MCF 10A (cell line): Measurements from ENCODE around the gene DRGX. TPM values are rescaled to one million over a fixed set of nuclear protein-coding genes. Genes with fewer than 3 reads are reported as not detected.

Source experiments
- BruUV-seq: library from RNA; stranded (reverse); fragments of 400-500 nt; replicated peaks from 2 replicates; lab custom pipeline; 2021; lab: Mats Ljungman, UMichigan
- CTCF ChIA-PET: fragments of 300-600 bp; sonication (Branson Sonifier 250); formaldehyde crosslinking; extraction: SDS; loops from one replicate; lab custom pipeline; 2021; ENCODE audit warnings: antibody characterized with exemption, inconsistent platforms; lab: Yijun Ruan, JAX
- POLR2A ChIA-PET: fragments of 300-600, 350-650 bp; sonication (Branson Sonifier 250); formaldehyde crosslinking; extraction: SDS; loops from one replicate; lab custom pipeline; 2020; ENCODE audit warnings: antibody characterized with exemption, inconsistent platforms; lab: Yijun Ruan, JAX
- DNase-seq: peaks from one replicate; pipeline ENCODE4 v3.0.0-alpha.2; 2018; ENCODE audit not compliant: unreplicated experiment
- H3K27ac Mint-ChIP-seq: one replicate; pipeline ENCODE4 v1.8.0; 2022; ENCODE audit warnings: mild to moderate bottlenecking, low read depth, mixed read lengths; ENCODE audit not compliant: unreplicated experiment
- H3K27me3 Mint-ChIP-seq: one replicate; pipeline ENCODE4 v1.8.0; 2022; ENCODE audit warnings: mixed read lengths; ENCODE audit not compliant: insufficient read depth, unreplicated experiment
- H3K36me3 Mint-ChIP-seq: one replicate; pipeline ENCODE4 v1.8.0; 2022; ENCODE audit warnings: mild to moderate bottlenecking, moderate library complexity, mixed read lengths; ENCODE audit not compliant: insufficient read depth, unreplicated experiment
- H3K4me1 Mint-ChIP-seq: one replicate; pipeline ENCODE4 v1.8.0; 2022; ENCODE audit warnings: mixed read lengths; ENCODE audit not compliant: insufficient read depth, unreplicated experiment
- H3K4me3 Mint-ChIP-seq: one replicate; pipeline ENCODE4 v1.8.0; 2022; ENCODE audit warnings: mild to moderate bottlenecking, moderate library complexity, mixed read lengths; ENCODE audit not compliant: unreplicated experiment
- H3K9me3 Mint-ChIP-seq: one replicate; pipeline ENCODE4 v1.8.0; 2022; ENCODE audit warnings: mixed read lengths; ENCODE audit not compliant: unreplicated experiment
- CTCF ChIP-seq: fragments of 200-600 bp; IDR thresholded peaks from one replicate; pipeline ENCODE4 v1.8.0; 2022; ENCODE audit warnings: antibody characterized with exemption, mild to moderate bottlenecking; ENCODE audit not compliant: unreplicated experiment
- intact Hi-C: fragments of 100-400 bp; cut with micrococcal nuclease; formaldehyde crosslinking; loops from 2 replicates; pipeline ENCODE4 v1.14.1; 2022
- total RNA-seq: library from RNA; stranded (reverse); gene quantifications from 2 replicates; pipeline ENCODE4 v1.2.3, GENCODE V29; 2022

Gene DRGX
- total RNA-seq, 1 experiment from 2014 or later = not detected

- peaks cover 57% of the 10 kb centered on the region for H3K27me3 Mint-ChIP-seq
- H3K27ac Mint-ChIP-seq = no peak overlapping the region
- intact Hi-C loops = no loop called here
Observed at GRCh38 chr10:49328401-49329145, 67.3 kb downstream of the DRGX start.

DNA sequence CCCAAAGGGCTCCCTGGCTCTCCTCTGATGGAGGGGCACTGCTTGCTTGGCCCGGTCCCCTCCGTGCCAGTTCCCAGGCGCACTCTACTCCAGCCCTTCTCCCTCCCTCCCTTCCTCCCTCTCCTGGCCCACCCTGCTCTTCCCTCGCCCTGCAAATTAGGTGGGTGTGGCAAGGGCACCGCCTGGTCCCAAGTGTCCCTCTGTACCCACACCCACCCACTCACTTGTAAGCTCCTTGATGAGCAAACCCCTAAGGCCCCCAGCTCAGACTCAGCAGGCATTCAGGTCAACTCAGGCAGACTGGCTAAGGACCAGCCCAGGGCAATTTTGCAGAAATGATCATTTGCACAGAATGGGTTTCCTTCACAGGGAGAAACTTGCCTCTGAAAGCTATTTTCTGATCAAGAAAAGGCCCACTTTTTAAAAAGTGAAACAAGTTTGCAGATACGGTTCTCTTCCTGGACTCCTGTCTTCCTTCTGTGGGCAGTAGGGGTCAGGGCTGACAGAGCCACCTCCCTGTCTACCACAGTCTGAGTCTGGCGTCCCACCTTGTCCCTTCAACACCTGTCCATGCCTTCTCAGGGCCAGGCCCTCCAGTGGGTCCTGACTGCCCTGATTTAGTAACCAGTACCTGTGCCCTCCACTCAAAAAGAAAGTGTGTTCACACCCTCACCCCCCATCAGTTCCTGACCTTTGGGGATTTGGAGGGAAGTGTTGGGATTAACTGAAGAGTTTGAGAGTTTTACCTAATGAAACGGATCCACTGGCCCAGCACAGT lies 68.7 kb downstream of the DRGX start:
- no peak for TF ChIP-seq CTCF
- Mint-ChIP-seq H3K27me3 (peaks cover 57% of the 10 kb centered on the region), H3K27ac (no peak overlapping the region), H3K9me3 (no peaks in the 10 kb centered on the region), H3K4me3 (no peak overlapping the region), H3K36me3 (no peaks in the 10 kb centered on the region), H3K4me1 (peaks cover 6% of the 10 kb centered on the region)
- intact Hi-C loops = no loop called here
- ChIA-PET POLR2A (no interaction called here), CTCF (no interaction called here)
- no TSS peak for BruUV-seq
- no peak for DNase-seq

More at GRCh38 chr10:49328401-49329145, 67.3 kb downstream of the DRGX start:
- H3K4me3 Mint-ChIP-seq = no peak overlapping the region
- no peak for DNase-seq
- H3K9me3 Mint-ChIP-seq = no peaks in the 10 kb centered on the region
- TF ChIP-seq CTCF = no peak
- CTCF ChIA-PET = interaction anchor here (0.7 kb wide), 1 partner anchor 52 kb away, joined by 3 read pairs; no protein-coding TSS in a partner anchor
- H3K4me1 Mint-ChIP-seq = peaks cover 6% of the 10 kb centered on the region
- H3K36me3 Mint-ChIP-seq = no peaks in the 10 kb centered on the region
- POLR2A ChIA-PET = interaction anchor here (0.7 kb wide), 1 partner anchor 568 kb away, joined by 3 read pairs; no protein-coding TSS in a partner anchor
- BruUV-seq = no TSS peak

- peaks cover 6% of the 10 kb centered on the region for H3K4me1 Mint-ChIP-seq
- no peak overlapping the region for H3K4me3 Mint-ChIP-seq
- no peak for TF ChIP-seq CTCF
- H3K27ac Mint-ChIP-seq = no peak overlapping the region
- intact Hi-C loops = no loop called here
- no peaks in the 10 kb centered on the region for H3K36me3 Mint-ChIP-seq
- no peaks in the 10 kb centered on the region for H3K9me3 Mint-ChIP-seq
- DNase-seq = no peak
- peaks cover 67% of the 10 kb centered on the region for H3K27me3 Mint-ChIP-seq
- BruUV-seq = no TSS peak
- ChIA-PET POLR2A (no interaction called here), CTCF (interaction anchor here (0.9 kb wide), 1 partner anchor 81 kb away, joined by 4 read pairs; no protein-coding TSS in a partner anchor)
Observed at GRCh38 chr10:49325916-49326783, 69.7 kb downstream of the DRGX start.
